Activated naive CD4-positive, alpha-beta T cell treated with Interleukin-2 at 50 U/mL for 16 hours (primary cell): Measurements from ENCODE around the gene NOL12.
"Not testable (repeated sequence)": the region's sequence is repeated elsewhere in the genome, so short reads cannot be mapped to it uniquely, and the experiment has no call there.

ENCODE experiments used
- DNase-seq: peaks from one replicate; pipeline ENCODE4 v3.0.0-alpha.2; 2020

NOL12 gene

DNA sequence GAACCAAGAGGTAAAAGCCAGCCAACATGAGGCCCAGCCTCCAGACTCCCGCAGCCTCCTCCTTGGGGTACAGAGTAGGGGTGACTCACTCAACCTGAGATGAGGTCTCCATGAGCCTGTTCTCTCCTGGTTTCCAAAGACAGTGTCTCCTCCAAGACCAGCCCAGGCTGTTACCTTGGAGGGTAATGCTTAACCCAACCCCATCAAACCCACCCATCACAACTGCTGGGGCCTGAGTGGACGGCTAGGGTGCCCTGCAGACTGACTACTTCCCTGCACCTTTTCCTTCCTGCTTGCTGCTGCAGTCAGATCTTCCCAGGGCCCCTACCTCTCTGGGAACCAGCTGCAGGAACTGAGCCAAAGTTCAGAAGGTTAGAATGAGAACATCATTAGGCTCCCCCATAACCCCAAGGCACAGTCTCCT, 5.1 kb upstream of the NOL12 start:
- DNase-seq: no peak

GRCh38 chr22:37681556-37682049, 4.5 kb upstream of the NOL12 start:
- DNase-seq: peak; percentile 80

GRCh38 chr22:37684803-37685615, 1.1 kb upstream of the NOL12 start:
- no peak for DNase-seq

GRCh38 chr22:37690407-37690806, 4.3 kb downstream of the NOL12 start:
- DNase-seq: no peak

- no peak for DNase-seq
Measured at GRCh38 chr22:37690901-37691504, 4.9 kb downstream of the NOL12 start.

DNA sequence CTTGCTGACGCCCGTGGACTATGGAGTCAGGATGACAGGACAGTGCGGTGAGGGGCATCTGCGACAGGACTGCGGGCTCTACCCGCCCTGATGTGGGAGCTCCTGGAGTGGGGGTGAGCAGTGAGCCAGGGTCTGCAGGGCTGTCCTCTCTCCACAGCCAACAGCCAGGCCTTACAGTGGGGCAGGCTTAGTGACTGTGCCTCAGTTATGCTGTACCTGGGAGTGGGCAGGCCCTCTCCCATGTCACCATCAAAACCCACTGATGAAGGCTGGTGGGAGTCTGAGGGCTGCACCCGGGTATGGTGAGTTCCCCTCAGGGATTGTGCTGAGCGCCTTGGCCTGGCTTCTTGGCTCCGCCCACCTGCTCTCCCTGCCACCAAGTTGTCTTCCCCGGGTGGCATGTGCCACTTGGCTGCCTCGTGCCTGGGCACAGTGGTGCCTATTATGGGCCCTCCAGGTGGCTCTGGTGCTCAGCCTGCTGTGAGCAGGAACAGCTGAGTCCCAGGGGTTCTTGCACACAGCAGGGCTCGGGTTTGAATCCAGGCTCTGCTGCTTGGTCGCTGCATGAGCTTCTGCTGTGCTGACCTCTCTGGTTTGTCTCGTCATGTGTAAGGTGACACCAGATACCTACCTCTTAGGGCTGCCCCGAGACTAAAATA, 6.6 kb downstream of the NOL12 start:
- DNase-seq: no peak

- not testable (repeated sequence) for DNase-seq
Measured at GRCh38 chr22:37694131-37694530, 8.0 kb downstream of the NOL12 start.

DNA sequence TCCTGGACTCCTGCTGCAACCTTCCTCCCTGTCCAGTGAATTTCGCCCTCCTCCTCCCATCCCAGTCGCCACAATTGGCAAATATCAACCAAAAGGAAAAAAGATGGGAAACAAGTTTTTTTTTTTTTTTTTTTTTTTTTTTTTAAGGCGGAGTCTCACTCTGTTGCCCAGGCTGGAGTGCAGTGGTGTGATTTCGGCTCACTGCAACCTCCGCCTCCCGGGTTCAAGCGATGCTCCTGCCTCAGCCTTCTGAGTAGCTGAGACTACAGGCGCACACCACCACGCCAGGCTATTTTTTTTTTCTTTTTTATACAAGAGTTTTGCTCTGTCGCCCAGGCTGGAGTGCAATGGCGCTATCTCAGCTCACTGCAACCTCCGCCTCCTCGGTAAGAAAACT, 10.1 kb downstream of the NOL12 start:
- DNase-seq: not testable (repeated sequence)

GRCh38 chr22:37696657-37697537, 10.8 kb downstream of the NOL12 start, which contains the start of gene TRIOBP:
TSS of gene TRIOBP (plus strand) at chr22:37697048. CDS start at chr22:37701366, 4,318 bp downstream.
- peak; percentile 87 for DNase-seq

DNA sequence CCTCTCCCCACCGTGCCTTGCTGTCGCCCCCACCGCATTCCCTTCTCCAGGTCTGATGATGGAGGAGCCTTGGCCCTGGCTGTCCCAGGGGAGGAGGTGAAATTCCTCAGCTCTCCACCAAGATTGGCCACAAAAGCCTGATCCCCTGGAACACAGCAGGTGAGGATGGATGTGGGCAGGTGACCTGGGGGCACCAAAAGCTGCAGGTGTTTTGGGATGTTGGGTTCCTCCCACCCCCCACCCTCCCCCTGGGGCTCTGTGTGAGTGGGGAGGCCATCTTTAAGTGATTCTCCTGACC, 11.3 kb downstream of the NOL12 start:
- DNase-seq: no peak

DNA sequence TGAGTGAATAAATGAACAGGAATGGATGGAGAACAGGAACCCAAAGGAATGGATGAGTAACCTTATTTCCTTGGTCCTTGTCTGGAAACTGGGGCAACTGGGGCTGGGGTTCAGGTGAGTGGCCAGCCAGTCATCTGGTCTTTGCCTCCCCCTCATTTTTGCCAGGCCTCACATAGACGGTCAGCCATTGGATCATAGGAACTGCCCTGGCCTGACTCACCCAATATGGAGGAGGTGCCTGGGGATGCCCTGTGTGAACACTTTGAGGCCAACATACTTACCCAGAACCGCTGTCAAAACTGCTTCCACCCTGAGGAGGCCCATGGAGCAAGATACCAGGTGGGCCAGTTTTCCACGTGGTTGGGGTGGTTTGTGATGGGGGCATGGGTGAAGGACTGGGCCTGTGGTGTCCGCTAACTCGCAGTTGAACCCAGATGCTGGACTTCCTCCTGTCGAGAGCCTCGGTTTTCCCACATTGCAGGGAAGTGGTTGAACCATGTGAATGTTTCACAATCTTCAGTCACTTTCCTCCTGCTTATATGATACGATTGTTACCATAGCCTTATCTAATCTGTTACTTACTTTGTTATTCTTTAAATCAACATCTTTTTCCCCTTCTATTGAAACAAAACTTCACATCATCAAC, 15.1 kb downstream of the NOL12 start:
- no peak for DNase-seq

DNA sequence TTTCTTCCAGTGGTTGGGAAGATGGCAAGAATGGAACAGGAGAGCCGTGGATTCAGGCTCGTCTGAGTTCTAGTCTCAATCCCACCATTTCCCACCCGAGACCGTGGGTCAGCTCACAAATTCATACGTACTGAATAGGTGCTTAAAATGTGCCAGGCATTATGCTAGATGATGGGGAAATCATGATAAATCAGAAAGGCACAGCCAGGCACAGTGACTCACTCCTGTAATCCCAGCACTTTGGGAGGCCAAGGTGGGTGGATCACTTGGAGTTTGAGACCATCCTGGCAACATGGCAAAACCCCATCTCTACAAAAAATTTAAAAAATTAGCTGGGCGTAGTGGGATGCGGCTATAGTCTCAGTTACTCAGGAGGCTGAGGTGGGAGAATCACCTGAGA, 17.8 kb downstream of the NOL12 start:
- no peak for DNase-seq

DNA sequence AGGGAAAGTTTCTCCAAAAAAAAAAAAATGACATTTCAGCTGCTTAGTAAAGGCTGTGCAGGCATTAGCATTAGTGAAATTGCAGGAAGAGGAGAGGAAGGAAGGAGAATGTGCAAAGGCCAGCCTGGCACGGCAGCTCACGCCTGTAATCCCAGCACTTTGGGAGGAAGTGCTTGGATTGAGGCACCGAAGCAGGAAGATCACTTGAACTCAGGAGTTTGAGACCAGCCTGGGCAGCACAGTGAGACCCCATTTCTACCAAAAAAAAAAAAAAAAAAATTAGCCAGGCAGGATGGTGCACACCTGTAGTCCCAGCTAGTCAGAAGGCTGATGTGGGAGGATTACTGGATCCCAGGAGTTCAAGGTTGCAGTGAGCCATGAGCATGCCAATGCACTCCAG, 18.5 kb downstream of the NOL12 start:
- DNase-seq: no peak

- DNase-seq: no peak
Measured at GRCh38 chr22:37705205-37705604, 19.1 kb downstream of the NOL12 start.

- DNase-seq: no peak
Measured at GRCh38 chr22:37708580-37709444, 22.7 kb downstream of the NOL12 start.

GRCh38 chr22:37709445-37709765, 23.3 kb downstream of the NOL12 start:
- no peak for DNase-seq

DNA sequence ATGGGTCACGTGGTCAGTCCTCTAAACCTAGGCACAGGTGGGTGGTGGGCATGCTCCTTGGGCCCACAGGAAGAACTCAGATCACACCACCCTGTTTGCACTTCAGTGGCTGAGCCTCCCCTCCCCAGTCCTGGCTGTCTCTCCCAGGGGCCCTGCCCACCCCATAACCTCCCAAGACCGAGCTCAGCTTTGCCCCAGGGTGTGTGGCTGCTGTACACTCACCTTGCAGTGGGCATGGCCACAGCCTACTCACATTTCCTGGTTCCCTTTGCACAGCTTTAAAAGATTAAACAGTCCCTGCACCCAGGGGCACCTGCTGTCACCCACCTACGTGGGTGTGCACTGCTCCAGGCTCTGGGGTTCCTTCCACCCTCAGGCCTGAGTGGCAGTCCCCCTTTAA, 24.5 kb downstream of the NOL12 start:
- no peak for DNase-seq

DNA sequence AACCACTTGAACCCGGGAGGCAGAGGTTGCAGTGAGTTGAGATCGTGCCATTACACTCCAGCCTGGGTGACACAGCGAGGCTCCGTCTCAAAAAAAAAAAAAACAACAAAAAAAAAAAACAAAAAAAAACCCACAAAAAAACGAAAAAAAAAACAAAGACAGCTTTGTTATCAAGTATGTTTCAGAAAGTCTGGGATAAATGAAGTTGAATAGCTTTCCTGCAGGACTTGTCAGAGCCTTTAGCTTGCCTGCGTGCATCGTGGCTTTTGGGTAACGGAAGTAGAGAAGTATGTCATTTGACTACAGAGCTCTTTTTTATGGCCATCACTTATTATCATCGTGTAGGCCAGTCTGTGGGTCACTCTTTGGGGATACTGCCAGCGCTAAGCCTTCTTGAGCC, 25.3 kb downstream of the NOL12 start:
- DNase-seq: no peak

DNA sequence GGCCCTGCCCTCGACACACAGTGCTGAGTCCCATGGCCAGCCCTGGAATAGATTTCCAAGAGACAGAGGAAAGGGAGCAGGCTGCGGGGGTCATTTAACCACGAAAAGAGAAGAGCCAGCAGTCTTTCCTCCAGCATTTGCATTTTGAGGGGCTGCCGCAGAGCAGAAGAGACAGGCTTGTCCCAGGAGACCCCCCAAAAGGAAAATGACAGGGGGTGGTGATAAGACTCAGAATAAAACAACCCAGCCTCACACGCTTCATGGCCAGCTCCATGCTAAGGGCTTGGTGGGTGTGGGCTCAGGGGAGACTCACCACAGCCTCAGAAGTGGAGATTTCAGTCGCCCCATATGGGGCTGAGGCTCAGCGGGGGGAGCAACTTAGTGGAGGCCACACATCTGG, 27.6 kb downstream of the NOL12 start:
- DNase-seq: no peak

GRCh38 chr22:37714634-37715033, 28.5 kb downstream of the NOL12 start:
- no peak for DNase-seq

GRCh38 chr22:37715760-37716159, 29.6 kb downstream of the NOL12 start:
- DNase-seq: no peak

- no peak for DNase-seq
Measured at GRCh38 chr22:37716708-37717107, 30.6 kb downstream of the NOL12 start.
